ENCODE measurements around the gene NUPR1. TPM values are rescaled to one million over a fixed set of nuclear protein-coding genes. Genes with fewer than 3 reads are reported as not detected.

The NUPR1 gene
- total RNA-seq, 1 donor from 2014 or later = not detected

DNA sequence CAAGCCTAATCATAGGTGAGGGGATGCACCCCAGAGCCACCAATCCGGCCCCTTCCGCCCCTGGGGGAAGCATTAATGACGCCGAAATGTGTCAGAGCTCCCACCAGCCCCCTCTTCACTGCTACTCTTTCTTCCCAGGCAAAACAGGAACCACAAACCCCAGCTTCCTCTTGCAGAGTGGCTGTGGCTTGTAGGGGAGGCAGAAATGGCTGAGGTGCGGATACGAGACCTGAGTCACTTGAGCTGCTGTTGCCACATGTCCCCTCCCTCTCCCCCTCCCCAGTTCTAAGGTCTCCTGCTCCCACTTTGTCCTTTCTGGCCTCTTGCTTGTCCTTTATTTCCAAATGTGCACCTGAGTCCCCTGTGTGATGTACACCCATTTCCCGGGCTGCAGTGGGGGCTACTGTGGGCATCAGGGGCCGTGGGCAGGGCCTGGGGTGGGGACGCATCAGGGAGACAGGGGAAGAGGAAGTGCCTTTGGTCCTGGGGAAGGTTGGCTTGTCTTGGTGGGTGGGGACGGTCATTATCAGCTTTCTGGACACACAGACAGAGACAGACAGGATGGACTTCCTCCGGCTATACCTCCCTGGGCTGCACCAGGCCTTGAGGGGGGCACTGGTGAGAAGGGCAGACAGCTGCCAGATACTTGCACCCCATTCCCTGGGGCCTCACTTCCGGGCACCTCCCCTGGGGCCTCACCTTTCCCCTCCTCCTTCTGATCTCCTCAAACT lies 44.5 kb downstream of the NUPR1 start, which contains the start of gene APOBR:
TSS of gene APOBR (plus strand) at position 523 of the 731 bp plus-strand sequence. CDS start at position 562, 39 bp downstream.
- Histone ChIP-seq H4K20me1 (ENCODE audit: low read depth) (no peaks in the 10 kb centered on the region), H3K4me1 (no peaks in the 10 kb centered on the region), H3K27ac (no peak within 1 kb of the TSS), H3K4me2 (no peak within 1 kb of the TSS), H2AFZ (replicated peaks) (no peak within 1 kb of the TSS), H3K9me3 (ENCODE audit: low read depth) (no peaks in the 10 kb centered on the region), H3K79me2 (ENCODE audit: low read depth) (no peaks in the 10 kb centered on the region), H3K27me3 (no peaks in the 10 kb centered on the region), H3K36me3 (no peaks in the 10 kb centered on the region), H3K9ac (no peak within 1 kb of the TSS), H3F3A (ENCODE audit: low read depth) (no peaks in the 10 kb centered on the region), H3K4me3 (no peak within 1 kb of the TSS)
- Mint-ChIP-seq H3K9me3 (no peaks in the 10 kb centered on the region), H3K36me3 (no peaks in the 10 kb centered on the region), H3K27ac (peak within 1 kb of the TSS; percentile 63), H3K4me3 (peak within 1 kb of the TSS; percentile 19), H3K27me3 (ENCODE audit: insufficient read depth, low read depth) (peaks cover 19% of the 10 kb centered on the region), H3K4me1 (no peaks in the 10 kb centered on the region)
- no peak for DNase-seq (ENCODE audit: low spot score)
- TF ChIP-seq, protein P1, sequence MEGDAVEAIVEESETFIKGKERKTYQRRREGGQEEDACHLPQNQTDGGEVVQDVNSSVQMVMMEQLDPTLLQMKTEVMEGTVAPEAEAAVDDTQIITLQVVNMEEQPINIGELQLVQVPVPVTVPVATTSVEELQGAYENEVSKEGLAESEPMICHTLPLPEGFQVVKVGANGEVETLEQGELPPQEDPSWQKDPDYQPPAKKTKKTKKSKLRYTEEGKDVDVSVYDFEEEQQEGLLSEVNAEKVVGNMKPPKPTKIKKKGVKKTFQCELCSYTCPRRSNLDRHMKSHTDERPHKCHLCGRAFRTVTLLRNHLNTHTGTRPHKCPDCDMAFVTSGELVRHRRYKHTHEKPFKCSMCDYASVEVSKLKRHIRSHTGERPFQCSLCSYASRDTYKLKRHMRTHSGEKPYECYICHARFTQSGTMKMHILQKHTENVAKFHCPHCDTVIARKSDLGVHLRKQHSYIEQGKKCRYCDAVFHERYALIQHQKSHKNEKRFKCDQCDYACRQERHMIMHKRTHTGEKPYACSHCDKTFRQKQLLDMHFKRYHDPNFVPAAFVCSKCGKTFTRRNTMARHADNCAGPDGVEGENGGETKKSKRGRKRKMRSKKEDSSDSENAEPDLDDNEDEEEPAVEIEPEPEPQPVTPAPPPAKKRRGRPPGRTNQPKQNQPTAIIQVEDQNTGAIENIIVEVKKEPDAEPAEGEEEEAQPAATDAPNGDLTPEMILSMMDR (IDR thresholded peaks at IDR 0.05) = no peak
- TF ChIP-seq EZH2 (IDR thresholded peaks at IDR 0.05) = no peak
- TF ChIP-seq EZH2phosphoT487 (IDR thresholded peaks at IDR 0.05) = no peak

DNA sequence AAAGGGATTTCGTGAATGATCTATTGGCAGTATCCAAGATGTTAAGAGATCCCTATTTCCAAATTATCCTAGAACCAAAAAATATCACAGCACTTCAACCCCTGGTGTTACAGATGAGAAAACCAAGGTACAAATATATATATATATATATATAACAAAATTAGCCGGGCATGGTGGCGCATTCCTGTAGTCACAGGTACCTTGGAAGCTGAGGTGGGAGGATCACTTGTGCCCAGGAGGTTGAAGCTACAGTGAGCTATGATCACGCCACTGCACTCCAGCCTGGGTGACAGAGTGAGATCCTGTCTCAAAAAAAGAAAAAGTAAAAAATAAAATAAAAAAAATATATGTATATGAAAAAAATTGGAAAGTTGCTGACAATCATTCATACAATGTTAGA lies 46.3 kb downstream of the NUPR1 start:
- TF ChIP-seq, protein P1 (IDR thresholded peaks at IDR 0.05) = no peak
- TF ChIP-seq EZH2 (IDR thresholded peaks at IDR 0.05) (no peak), EZH2phosphoT487 (IDR thresholded peaks at IDR 0.05) (no peak)
- Histone ChIP-seq H3K9me3 (ENCODE audit: low read depth) (no peaks in the 10 kb centered on the region), H3F3A (ENCODE audit: low read depth) (no peaks in the 10 kb centered on the region), H3K36me3 (no peaks in the 10 kb centered on the region), H3K79me2 (ENCODE audit: low read depth) (no peaks in the 10 kb centered on the region), H3K4me2 (peak overlapping the region; percentile 83), H3K27me3 (no peaks in the 10 kb centered on the region), H4K20me1 (ENCODE audit: low read depth) (no peaks in the 10 kb centered on the region), H3K4me1 (no peaks in the 10 kb centered on the region), H3K27ac (no peak overlapping the region), H2AFZ (replicated peaks) (peak overlapping the region; percentile 99), H3K4me3 (peak overlapping the region; percentile 89), H3K9ac (no peak overlapping the region)
- H3K4me3 Mint-ChIP-seq = peak overlapping the region; percentile 97
- no peaks in the 10 kb centered on the region for H3K9me3 Mint-ChIP-seq
- H3K4me1 Mint-ChIP-seq = no peaks in the 10 kb centered on the region
- no peak for DNase-seq (ENCODE audit: low spot score)
- H3K27me3 Mint-ChIP-seq (ENCODE audit: insufficient read depth, low read depth) = peaks cover 17% of the 10 kb centered on the region
- no peaks in the 10 kb centered on the region for H3K36me3 Mint-ChIP-seq
- H3K27ac Mint-ChIP-seq = peak overlapping the region; percentile 100

DNA sequence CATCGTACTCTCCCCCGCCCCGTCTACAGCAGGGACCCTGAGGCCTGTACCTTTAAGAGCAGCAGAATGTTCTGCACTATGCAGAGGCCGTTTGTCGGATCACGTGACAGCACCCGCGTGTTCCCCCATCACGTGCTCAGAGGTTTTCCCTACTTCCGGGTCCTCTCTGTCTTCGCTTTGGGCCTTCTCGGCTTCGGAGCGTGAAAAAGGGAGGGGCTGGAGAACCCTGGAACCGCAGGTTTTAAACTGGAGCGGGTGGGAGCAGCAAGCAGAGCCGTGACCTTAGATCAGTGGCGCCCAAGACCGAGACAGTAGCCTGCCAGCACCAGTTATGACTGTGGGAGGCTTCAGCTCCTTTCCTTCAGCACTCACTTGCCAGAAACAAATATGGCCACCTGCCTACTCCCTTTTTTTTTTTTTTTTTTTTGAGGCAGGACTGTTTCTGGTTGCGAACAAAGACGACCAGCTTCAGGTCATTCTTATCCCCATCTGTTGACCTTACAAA lies 46.8 kb downstream of the NUPR1 start, which contains the start of gene CLN3:
TSS of gene CLN3 (minus strand) at position 105 of the 505 bp plus-strand sequence. CDS start 315 bp downstream, outside the sequence.
- Mint-ChIP-seq H3K9me3 (no peaks in the 10 kb centered on the region), H3K36me3 (no peaks in the 10 kb centered on the region), H3K4me3 (peak within 1 kb of the TSS; percentile 97), H3K4me1 (no peaks in the 10 kb centered on the region), H3K27ac (peak within 1 kb of the TSS; percentile 100), H3K27me3 (ENCODE audit: insufficient read depth, low read depth) (peaks cover 17% of the 10 kb centered on the region)
- peak; percentile 91 for DNase-seq (ENCODE audit: low spot score)
- peak within 1 kb of the TSS; percentile 86 for H3K9ac ChIP-seq
- no peaks in the 10 kb centered on the region for H3K4me1 ChIP-seq
- peak within 1 kb of the TSS; percentile 99 for H2AFZ ChIP-seq (replicated peaks)
- H3K4me2 ChIP-seq = peak within 1 kb of the TSS; percentile 83
- no peaks in the 10 kb centered on the region for H3K36me3 ChIP-seq
- no peaks in the 10 kb centered on the region for H4K20me1 ChIP-seq (ENCODE audit: low read depth)
- TF ChIP-seq EZH2 (IDR thresholded peaks at IDR 0.05) (no peak), EZH2phosphoT487 (IDR thresholded peaks at IDR 0.05) (no peak)
- TF ChIP-seq, protein P1 (IDR thresholded peaks at IDR 0.05) = no peak
- no peaks in the 10 kb centered on the region for H3K79me2 ChIP-seq (ENCODE audit: low read depth)
- H3K27ac ChIP-seq = peak within 1 kb of the TSS; percentile 57
- H3K27me3 ChIP-seq = no peaks in the 10 kb centered on the region
- no peaks in the 10 kb centered on the region for H3K9me3 ChIP-seq (ENCODE audit: low read depth)
- no peaks in the 10 kb centered on the region for H3F3A ChIP-seq (ENCODE audit: low read depth)
- peak within 1 kb of the TSS; percentile 89 for H3K4me3 ChIP-seq
